K562 (cell line): ENCODE data around the gene RPH3AL.

ENCODE experiments used
- ADNP ChIP-seq: fragments of 200-800 bp; sonication (Bioruptor generic); IDR thresholded peaks from 2 replicates; pipeline ENCODE4 v1.6.1; 2016; ENCODE audit warnings: missing genetic modification characterization, missing compliant biosample characterization
- CEBPZ ChIP-seq: fragments of 150-350 bp; IDR thresholded peaks from 2 replicates; pipeline ENCODE4 v1.6.1; 2014; ENCODE audit warnings: low read depth, mild to moderate bottlenecking, low read length, borderline replicate concordance
- CHD2 ChIP-seq: IDR thresholded peaks from 2 replicates; pipeline ENCODE4 v1.6.1; 2011; ENCODE audit warnings: low read depth, low read length
- CTCF ChIP-seq, 3 experiments: IDR thresholded peaks in 2 of 3; conservative IDR thresholded peaks in 1 of 3; 2 replicates each; pipeline ENCODE4 v1.5.1; 2011 to 2012; ENCODE audit warnings: low read length in 3 of 3, mild to moderate bottlenecking in 3 of 3, control low read depth in 2 of 3, improper control_type of control experiment in 1 of 3, inconsistent platforms in 1 of 3, low read depth in 1 of 3, mixed read lengths in 1 of 3, moderate library complexity in 1 of 3; ENCODE audit not compliant: insufficient read depth in 2 of 3
- EZH2 ChIP-seq: IDR thresholded peaks from 2 replicates; pipeline ENCODE4 v1.6.1; 2012; ENCODE audit warnings: low read depth, mild to moderate bottlenecking, inconsistent platforms, low read length, borderline replicate concordance
- FOXA3 ChIP-seq, 2 experiments: fragments of 450-650 bp in 1 of 2; sonication (generic) in 1 of 2; formaldehyde crosslinking; IDR thresholded peaks in 1 of 2; conservative IDR thresholded peaks in 1 of 2; 2 replicates each; pipeline versions ENCODE4 v1.4.0 to v1.8.0; 2020 to 2022; ENCODE audit warnings: mild to moderate bottlenecking in 2 of 2, missing genetic modification reagents in 1 of 2
- FOXM1 ChIP-seq, 2 experiments: fragments of 450-650 bp in 1 of 2; sonication (generic) in 1 of 2; formaldehyde crosslinking in 1 of 2; IDR thresholded peaks; 2 replicates each; pipeline versions ENCODE4 v1.6.1 to v1.9.0; 2017 to 2022; ENCODE audit warnings: low read depth in 2 of 2, mild to moderate bottlenecking in 2 of 2, missing genetic modification reagents in 1 of 2, moderate library complexity in 1 of 2
- JUND ChIP-seq, 2 experiments: IDR thresholded peaks; 2 replicates in 1 of 2; 3 replicates in 1 of 2; pipeline ENCODE4 v1.6.1; 2011; ENCODE audit warnings: borderline replicate concordance in 2 of 2, low read depth in 2 of 2, low read length in 2 of 2, improper control_type of control experiment in 1 of 2, missing biosample characterization in 1 of 2, missing genetic modification characterization in 1 of 2, missing genetic modification reagents in 1 of 2
- KLF13 ChIP-seq: fragments of 450-650 bp; IDR thresholded peaks from 2 replicates; pipeline ENCODE4 v1.6.1; 2016; ENCODE audit warnings: missing genetic modification characterization, low read depth, mild to moderate bottlenecking, missing compliant biosample characterization, moderate library complexity, borderline replicate concordance
- KLF16 ChIP-seq: IDR thresholded peaks from 2 replicates; pipeline ENCODE4 v1.6.1; 2016; ENCODE audit warnings: antibody characterized with exemption
- MTA3 ChIP-seq: fragments of 450-650 bp; formaldehyde crosslinking; IDR thresholded peaks from 2 replicates; pipeline ENCODE4 v1.6.1; 2017; ENCODE audit warnings: mild to moderate bottlenecking, borderline replicate concordance
- TFAP4 ChIP-seq: sonication (generic); formaldehyde crosslinking; IDR thresholded peaks from 2 replicates; pipeline ENCODE4 v1.8.0; 2022; ENCODE audit warnings: missing genetic modification reagents, mild to moderate bottlenecking, moderate library complexity, borderline replicate concordance
- TGIF2 ChIP-seq: sonication (generic); formaldehyde crosslinking; IDR thresholded peaks from 2 replicates; pipeline ENCODE4 v1.8.1; 2022; ENCODE audit warnings: mild to moderate bottlenecking, missing genetic modification reagents, moderate library complexity
- ZNF41 ChIP-seq: fragments of 250-450 bp; sonication (Bioruptor Pico); conservative IDR thresholded peaks from 2 replicates; pipeline ENCODE4 v1.4.0; 2020; ENCODE audit warnings: mild to moderate bottlenecking

- TF ChIP-seq EZH2 (no peak), FOXA3 (CRISPR knock-in tag; conservative IDR thresholded peaks at IDR 0.05 in 1 of 2, IDR thresholded peaks at IDR 0.05 in 1 of 2) (no peak), CHD2 (no peak), FOXM1 (IDR thresholded peaks at IDR 0.05; ENCODE audit: low read depth) (no peak), FOXM1 (CRISPR knock-in tag; IDR thresholded peaks at IDR 0.05; ENCODE audit: low read depth) (no peak), KLF13 (no peak), JUND (IDR thresholded peaks at IDR 0.05; ENCODE audit: borderline replicate concordance, low read depth, low read length) (no peak), JUND (tag; IDR thresholded peaks at IDR 0.05; ENCODE audit: borderline replicate concordance, low read depth, low read length) (no peak), CEBPZ (no peak), CTCF (IDR thresholded peaks at IDR 0.05 in 2 of 3, conservative IDR thresholded peaks at IDR 0.05 in 1 of 3; ENCODE audit: insufficient read depth in 2 of 3, low read depth in 1 of 3, low read length in 3 of 3) (peak; percentile 43 to 48 (median 47); a peak in 4 of 6 replicates), KLF16 (no peak), ZNF41 (no peak), MTA3 (no peak), TGIF2 (no peak), TFAP4 (no peak), ADNP (tag) (no peak)
These were observed 188.0 kb downstream of the RPH3AL start for GRCh38 chr17:164303-165235.
